GM19452 (cell line): ENCODE data around the gene CENPH.
A peak's percentile ranks its signal among the peaks of the same experiment; 100 is the strongest.
"Not testable (repeated sequence)": the region's sequence is repeated elsewhere in the genome, so short reads cannot be mapped to it uniquely, and the experiment has no call there.

Experiments
- ATAC-seq: cut with Tn5 transposase; IDR thresholded peaks from one replicate; pipeline ENCODE4 v1.9.1; 2021; ENCODE audit not compliant: unreplicated experiment

The CENPH gene

DNA sequence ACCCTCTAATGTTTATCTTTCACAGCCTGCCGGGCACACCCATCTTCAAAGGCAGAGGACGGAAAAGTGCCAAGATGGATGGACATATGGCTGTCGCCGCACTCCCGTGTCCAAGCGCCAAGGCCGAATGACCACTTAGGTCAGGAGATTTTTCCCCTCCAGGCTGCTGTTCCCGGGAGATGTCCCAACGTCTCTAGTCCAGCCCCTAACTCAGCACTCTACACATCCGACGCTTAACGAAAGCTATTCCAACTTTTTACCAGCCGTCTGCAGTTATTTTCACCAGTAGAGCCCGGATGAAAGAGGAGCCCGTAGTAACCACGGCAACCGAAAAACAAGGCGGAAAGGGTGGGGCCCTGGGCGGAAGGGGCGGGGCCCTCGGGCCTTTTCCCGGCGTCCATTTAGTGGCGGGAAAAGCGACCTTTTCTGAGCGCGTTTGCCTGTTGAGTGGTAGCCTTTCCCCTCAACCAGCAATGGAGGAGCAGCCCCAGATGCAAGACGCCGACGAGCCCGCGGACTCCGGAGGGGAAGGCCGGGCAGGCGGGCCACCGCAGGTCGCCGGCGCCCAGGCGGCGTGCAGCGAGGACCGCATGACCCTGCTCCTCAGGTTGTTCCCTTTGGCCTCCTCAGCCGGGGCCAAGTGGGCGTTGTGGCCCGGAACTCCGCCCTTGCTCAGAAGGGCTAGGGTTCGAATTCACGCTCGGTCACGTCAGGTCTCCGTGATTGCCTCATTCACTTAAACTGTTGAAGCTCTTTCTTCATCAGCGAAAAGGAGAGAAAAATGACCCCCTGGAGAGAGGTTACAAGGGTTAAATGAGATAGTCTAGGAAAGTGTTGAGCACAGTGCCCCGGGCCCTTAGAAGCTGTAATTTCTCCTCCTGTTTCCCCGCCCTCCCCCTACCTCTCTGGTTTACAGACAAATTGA, at the start of gene CENPH:
CENPH (plus strand) TSS at position 422 of the 925 bp plus-strand sequence; CDS start at position 474, 52 bp downstream.
- peak; percentile 93 for ATAC-seq

GRCh38 chr5:69140239-69140638, 49.1 kb upstream of the CENPH start:
- not testable (repeated sequence) for ATAC-seq

DNA sequence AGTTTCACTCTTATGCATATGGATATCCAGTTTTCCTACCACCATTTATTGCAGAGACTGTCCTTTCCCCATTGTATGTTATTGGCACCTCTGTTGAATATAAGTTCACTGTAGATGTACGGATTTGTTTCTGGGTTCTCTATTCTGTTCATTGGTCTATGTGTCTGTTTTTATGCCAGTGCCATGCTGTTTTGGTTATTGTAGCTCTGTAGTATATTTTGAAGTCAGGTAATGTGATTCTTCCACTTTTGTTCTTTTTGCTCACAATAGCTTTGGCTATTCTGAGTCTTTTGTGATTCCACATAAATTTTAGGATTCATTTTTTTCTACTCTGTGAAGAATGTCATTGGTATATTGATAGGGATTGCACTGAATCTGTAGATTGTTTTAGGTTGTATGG, 48.6 kb upstream of the CENPH start:
- ATAC-seq: no peak

GRCh38 chr5:69148576-69148975, 40.8 kb upstream of the CENPH start:
- not testable (repeated sequence) for ATAC-seq

- ATAC-seq: no peak
These were observed 40.3 kb upstream of the CENPH start for GRCh38 chr5:69148981-69149675.

DNA sequence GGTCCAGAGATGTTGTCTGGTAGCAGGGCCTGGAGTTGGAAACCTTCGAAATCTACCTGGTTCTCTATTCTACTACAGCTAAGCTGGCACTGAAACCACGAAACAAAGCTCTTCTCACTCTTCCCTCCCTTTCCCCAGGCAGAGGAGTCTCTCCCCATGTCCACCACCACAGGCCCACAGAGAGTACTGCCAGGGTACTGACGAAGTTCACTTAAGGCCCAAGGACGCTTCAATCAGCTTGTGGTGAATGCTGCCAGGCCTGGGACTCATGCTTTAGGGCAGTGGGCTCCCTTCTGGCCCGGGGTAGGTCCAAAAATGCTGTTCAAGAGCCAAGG, 39.7 kb upstream of the CENPH start:
- no peak for ATAC-seq

GRCh38 chr5:69152731-69153130, 36.7 kb upstream of the CENPH start:
- no peak for ATAC-seq

- ATAC-seq: no peak
These were observed 32.9 kb upstream of the CENPH start for GRCh38 chr5:69156456-69156855.

GRCh38 chr5:69158039-69158438, 31.3 kb upstream of the CENPH start:
- ATAC-seq: no peak

GRCh38 chr5:69160651-69161050, 28.7 kb upstream of the CENPH start:
- no peak for ATAC-seq

- ATAC-seq: peak; percentile 100
These were observed 22.5 kb upstream of the CENPH start, which contains the start of gene CCNB1 for GRCh38 chr5:69166686-69167492. Gene CCNB1, plus strand, starts transcription at chr5:69167150. Its CDS starts 113 bp downstream, at chr5:69167263.

- no peak for ATAC-seq
These were observed 21.9 kb upstream of the CENPH start for GRCh38 chr5:69167493-69167855.

DNA sequence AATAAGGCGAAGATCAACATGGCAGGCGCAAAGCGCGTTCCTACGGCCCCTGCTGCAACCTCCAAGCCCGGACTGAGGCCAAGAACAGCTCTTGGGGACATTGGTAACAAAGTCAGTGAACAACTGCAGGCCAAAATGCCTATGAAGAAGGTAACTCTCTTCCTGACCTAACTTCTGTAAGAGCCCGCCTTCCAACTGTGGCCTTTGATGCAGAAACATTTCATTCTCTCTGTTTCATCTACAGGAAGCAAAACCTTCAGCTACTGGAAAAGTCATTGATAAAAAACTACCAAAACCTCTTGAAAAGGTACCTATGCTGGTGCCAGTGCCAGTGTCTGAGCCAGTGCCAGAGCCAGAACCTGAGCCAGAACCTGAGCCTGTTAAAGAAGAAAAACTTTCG, 21.5 kb upstream of the CENPH start:
- no peak for ATAC-seq

DNA sequence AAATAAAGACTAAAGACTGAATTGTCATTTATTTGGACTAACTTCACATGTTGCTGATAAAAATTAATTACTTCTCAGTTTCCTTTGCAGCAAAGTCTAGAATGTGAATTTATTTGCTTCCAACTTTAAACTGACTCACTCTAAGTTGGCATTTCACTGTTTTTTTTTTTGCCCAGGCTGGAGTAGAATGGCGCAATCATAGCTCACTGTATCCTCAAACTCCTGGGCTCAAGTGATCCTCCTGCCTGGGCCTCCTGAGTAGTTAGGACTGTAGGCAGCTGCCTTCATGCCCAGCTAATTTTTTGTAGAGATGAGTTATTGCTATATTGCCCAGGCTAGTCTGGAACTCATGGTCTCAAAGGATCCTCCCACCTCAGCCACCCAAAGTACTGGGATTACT, 18.9 kb upstream of the CENPH start:
- no peak for ATAC-seq

- ATAC-seq: no peak
These were observed 18.4 kb upstream of the CENPH start for GRCh38 chr5:69170969-69171368.

DNA sequence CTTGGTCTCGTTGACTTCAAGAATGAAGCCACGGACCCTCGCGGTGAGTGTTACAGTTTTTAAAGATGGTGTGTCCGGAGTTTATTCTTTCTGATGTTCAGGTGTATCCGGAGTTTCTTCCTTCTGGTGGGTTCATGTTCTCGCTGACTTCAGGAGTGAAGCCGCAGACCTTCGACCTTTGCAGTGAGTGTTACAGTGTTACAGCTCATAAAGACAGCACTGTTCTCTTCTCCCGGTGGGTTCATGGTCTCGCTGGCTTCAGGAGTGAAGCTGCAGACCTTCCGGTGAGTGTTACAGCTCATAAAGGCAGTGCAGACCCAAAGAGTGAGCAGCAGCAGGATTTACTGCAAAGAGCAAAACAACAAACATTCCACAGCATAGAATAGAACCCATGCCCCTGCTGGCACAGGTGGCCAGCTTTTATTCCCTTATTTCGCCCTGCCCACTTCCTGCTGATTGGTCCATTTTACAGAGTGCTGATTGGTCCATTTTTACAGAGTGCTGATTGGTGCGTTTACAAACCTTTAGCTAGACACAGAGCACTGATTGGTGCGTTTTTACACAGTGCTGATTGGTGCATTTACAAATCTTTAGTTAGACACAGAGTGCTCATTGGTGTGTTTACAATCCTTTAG, 7.6 kb upstream of the CENPH start:
- not testable (repeated sequence) for ATAC-seq

GRCh38 chr5:69184621-69185020, 4.8 kb upstream of the CENPH start:
- ATAC-seq: no peak

DNA sequence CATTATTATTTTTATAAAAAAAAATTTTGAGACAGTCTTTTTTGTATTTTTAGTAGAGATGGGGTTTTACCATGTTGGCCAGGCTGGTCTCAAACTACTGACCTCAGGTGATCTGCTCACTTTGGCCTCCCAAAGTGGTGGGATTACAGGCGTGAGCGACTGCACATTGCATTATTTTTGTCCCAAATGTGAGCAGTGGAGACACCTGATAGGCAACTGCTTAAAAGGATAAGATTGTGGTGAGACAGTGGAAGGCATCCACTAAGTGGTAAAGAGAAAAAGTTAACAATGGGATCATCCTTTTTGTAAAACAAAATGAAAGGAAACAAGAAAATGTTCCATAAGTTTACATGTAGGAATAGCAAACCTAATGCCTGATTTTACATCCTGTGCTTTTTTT, 2.0 kb upstream of the CENPH start:
- ATAC-seq: no peak

- ATAC-seq: no peak
These were observed 597 bp upstream of the CENPH start for GRCh38 chr5:69188811-69189161.

- no peak for ATAC-seq
These were observed 13.1 kb downstream of the CENPH start for GRCh38 chr5:69202497-69202896.
